AG09319 (cell line): ENCODE data around the gene IRS2.

Experiments used
- DNase-seq: peaks from one replicate; pipeline ENCODE4 v3.0.0-alpha.2; 2010; ENCODE audit warnings: low read depth; ENCODE audit errors: extremely low read depth
- TF ChIP-seq, protein P1 (sequence below): IDR thresholded peaks from 2 replicates; pipeline ENCODE4 v1.5.1; 2011; ENCODE audit warnings: low read depth, mild to moderate bottlenecking, inconsistent platforms, low read length, moderate library complexity

IRS2 gene

DNA sequence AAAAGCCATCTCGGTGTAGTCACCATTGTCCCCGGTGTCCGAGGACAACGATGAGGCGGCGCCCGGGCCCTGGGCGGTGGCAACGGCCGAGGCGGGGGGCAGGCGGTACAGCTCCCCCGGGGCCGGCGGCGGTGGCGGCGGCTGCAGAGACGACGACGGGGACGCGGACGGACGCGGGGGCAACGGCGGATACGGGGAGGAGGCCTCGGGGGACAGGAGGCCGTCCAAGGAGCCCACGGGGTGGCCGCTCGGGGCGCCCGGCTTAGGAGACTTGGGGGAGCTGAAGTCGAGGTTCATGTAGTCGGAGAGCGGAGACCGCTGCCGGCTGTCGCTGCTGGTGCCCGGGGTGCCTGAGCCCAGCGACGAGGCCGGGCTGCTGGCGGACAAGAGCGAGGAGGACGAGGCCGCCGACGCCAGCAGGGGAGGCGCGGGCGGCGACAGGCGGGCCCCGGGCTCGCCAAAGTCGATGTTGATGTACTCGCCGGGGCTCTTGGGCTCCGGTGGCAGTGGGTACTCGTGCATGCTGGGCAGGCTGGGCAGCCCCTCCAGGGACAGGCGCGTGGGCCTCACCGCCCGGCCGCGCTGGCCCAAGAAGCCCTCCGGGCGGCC lies 3.5 kb downstream of the IRS2 start:
- TF ChIP-seq, protein P1, sequence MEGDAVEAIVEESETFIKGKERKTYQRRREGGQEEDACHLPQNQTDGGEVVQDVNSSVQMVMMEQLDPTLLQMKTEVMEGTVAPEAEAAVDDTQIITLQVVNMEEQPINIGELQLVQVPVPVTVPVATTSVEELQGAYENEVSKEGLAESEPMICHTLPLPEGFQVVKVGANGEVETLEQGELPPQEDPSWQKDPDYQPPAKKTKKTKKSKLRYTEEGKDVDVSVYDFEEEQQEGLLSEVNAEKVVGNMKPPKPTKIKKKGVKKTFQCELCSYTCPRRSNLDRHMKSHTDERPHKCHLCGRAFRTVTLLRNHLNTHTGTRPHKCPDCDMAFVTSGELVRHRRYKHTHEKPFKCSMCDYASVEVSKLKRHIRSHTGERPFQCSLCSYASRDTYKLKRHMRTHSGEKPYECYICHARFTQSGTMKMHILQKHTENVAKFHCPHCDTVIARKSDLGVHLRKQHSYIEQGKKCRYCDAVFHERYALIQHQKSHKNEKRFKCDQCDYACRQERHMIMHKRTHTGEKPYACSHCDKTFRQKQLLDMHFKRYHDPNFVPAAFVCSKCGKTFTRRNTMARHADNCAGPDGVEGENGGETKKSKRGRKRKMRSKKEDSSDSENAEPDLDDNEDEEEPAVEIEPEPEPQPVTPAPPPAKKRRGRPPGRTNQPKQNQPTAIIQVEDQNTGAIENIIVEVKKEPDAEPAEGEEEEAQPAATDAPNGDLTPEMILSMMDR: no peak
- no peak for DNase-seq

- DNase-seq: no peak
- TF ChIP-seq, protein P1: no peak
Measured at GRCh38 chr13:109782066-109782822, 4.1 kb downstream of the IRS2 start.

DNA sequence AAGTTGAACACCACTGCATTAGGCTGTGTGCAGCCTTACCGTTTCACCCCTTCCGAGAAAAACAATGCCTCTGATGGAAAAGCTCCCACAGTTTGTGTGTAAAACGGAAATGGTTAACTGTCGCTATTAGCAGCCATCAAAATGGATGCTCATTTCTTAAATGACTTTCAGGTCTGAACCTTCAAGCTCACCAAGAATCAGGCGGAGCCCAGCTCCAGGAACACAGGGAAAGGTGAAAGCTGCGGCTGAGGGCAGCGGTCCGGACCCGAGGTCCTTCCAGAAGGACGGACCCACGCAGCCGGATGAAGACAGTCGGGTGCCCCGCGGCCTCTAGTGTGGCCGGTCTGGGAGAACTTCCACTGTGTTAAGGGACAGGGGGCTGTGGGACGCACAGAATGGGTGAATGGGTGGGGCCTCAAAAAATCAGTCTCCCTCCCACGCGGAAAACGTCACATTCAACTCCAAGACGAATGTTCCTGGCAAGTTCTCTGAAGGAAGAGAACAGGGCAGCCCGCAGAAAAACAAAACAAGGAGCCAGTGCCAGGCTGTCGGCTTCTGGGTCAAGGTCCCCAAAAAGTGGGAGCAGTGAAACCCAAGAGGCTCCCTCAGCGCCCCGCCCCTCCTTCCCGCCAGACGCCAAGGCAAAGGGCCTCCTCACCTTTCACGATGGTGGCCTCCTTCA lies 4.9 kb downstream of the IRS2 start:
- no peak for DNase-seq
- TF ChIP-seq, protein P1: no peak

DNA sequence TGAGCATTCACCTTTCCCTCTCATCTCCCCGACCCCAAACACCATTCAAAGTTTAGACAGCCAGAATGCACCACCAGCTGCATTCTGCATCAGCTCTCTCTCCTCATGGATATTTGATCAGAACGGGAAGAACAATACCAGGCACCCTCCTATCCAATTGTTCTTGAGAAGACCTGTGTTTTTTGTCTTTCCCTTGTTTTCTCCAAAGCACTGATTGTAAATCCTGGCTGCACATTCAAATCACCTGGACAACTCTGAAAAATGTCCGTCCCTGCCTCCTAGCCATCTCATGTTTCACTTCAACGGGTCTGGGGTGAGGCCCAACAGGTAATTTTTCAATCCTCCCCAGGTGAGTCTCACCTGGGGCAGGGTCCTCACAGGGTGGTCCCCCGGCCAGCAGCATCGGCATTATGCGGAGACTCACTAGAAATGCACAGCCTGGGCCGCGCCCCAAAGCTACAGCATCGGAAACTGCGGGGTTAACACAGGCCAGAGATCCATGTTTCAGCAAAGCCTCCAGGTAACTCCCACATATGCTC lies 5.5 kb downstream of the IRS2 start:
- no peak for DNase-seq
- TF ChIP-seq, protein P1: no peak

DNA sequence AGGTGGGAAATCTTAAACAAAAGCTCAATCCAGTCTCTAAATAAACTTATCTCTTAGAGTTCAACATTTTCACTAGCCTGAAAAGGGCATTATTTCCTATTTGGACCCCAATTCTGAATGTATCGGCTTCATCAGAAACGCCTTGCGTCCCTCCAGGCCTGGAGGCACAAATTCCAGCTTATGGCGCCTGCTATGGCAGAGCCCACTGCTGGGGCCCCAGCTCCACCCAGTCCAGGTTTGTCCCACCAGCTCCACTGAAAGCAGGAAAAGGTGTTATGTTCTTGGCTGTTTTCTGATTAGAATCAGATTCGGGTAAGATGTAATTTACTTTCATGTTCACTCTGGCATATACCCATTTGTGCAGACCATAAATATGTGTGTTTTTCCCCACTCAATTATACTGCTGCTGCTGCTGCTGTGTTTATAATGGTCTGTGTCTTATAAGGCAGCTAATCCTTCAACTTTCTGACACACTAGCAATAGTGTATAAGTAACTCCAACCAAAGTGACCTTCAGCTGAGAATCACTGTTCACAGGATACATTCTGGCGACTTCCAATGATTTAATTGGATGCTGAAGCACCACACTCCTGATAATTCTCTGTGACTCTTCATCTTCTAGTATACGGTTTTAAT lies 6.4 kb downstream of the IRS2 start:
- TF ChIP-seq, protein P1: no peak
- DNase-seq: no peak

DNA sequence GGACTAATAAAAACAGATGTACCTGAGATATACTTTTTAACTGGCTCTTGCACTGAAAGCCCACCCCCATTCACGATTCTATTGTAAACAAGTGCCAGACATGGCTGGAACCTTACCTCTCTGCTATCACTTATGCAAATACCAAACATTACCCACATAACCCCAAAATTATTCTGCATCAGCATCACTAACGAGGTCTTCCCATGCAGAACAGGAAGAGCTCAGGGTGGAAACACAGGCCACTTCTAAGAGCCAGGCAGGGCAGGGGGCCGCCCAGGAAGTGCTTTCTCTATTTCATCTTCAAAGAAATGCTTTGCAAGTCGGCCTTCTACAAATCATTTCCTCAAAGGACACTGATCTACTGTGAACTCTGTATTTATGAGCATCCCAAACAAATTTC lies 7.3 kb downstream of the IRS2 start:
- no peak for DNase-seq
- TF ChIP-seq, protein P1: no peak
